ENCODE data around the gene AFF2.

DNA sequence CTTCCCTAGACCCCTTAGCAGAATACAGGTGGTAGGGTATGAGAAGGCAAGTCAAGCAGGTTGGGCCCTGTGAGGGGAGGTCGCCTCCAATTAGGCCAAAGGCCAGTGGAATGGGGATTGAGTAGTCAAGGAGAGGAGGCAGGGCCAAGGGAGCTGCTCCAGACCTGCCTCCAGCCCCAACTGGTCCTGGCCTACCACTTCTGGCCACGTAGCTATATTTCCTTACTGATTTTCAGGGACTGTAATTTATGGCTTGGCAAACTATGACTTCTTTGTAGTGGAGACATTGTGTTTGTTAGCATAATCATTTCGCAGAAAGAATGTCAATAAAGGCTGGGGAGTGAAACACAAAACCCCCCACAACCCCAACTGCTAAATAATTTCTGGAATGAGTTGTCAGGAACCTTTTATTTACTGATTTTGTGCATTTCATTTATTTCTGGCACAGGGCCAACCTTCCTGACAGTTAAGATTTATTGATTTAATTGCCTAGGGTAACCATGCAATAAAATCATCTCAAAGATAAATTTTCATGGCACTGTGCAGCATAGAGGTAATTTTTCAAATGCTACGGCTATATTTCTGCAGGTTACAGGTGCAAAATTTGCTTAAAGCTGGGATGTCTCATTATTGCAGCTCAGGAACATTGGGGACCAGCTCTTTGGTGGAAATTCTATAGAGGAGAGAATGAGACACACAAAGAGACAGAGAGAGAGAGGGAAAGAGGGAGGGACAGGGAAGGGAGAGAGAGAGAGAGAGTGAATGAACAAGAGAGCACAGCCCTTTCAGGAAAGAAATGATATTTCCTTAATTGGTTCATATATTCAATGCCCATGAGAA, 509.8 kb downstream of the AFF2 start:
- TF ChIP-seq, protein P1, sequence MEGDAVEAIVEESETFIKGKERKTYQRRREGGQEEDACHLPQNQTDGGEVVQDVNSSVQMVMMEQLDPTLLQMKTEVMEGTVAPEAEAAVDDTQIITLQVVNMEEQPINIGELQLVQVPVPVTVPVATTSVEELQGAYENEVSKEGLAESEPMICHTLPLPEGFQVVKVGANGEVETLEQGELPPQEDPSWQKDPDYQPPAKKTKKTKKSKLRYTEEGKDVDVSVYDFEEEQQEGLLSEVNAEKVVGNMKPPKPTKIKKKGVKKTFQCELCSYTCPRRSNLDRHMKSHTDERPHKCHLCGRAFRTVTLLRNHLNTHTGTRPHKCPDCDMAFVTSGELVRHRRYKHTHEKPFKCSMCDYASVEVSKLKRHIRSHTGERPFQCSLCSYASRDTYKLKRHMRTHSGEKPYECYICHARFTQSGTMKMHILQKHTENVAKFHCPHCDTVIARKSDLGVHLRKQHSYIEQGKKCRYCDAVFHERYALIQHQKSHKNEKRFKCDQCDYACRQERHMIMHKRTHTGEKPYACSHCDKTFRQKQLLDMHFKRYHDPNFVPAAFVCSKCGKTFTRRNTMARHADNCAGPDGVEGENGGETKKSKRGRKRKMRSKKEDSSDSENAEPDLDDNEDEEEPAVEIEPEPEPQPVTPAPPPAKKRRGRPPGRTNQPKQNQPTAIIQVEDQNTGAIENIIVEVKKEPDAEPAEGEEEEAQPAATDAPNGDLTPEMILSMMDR (IDR thresholded peaks at IDR 0.05; ENCODE audit: low read length), result no peak
- no peak for TF ChIP-seq EZH2 (optimal IDR thresholded peaks at IDR 0.05; ENCODE audit: low read depth, low read length)
- TF ChIP-seq EZH2phosphoT487 (IDR thresholded peaks at IDR 0.05; ENCODE audit: low read length), result no peak
